ENCODE measurements around the gene CFAP74. TPM values are rescaled to one million over a fixed set of nuclear protein-coding genes. Genes with fewer than 3 reads are reported as not detected.

The CFAP74 gene
- polyA plus RNA-seq, 4 donors: 0.06 to 2.2 TPM; not detected in 2

DNA sequence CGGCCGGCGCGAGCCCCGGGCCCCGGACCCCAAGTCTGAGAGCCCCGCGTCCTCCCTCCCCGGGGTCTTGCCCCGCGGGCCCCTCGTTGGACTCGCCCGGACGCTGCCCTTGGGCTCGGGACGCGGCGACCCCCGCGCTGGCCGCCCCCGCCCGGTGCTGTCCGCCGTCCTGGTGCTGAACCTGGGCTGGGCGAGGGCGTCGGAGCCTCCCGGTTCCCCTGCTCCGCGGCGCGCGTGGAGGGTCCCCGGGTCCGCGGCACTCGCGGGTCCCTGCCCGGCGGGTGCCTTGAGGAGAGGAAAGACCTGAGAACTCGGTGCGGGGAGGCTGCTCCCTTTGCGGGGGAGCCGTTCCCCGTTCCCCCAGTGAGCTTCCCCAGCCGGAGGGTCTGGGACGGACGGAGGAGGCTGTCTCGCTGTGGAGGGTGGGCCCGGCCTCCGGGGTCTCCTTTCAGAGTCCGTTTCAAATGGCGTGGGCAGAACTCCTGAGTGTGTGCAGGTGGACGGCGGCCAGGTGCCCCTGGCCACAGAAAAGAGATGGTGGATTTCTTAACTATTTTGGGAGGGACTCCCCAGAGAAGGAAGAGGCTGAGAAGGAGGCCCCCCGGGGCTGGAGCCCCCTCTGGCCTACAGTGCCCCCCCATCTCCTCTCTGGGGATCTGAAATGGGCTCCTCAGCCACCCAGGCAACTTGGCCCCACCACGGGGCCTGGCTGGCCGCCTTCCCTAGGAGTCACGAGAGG lies 16.2 kb upstream of the CFAP74 start:
- peaks cover 0 to 3% (median 3%) of the 10 kb centered on the region in 3 donors for H3K4me1 ChIP-seq (ENCODE audit: control insufficient read depth in 3 of 3, insufficient read depth in 2 of 3, low read depth in 1 of 3, low read length in 2 of 3)
- H3K9me3 ChIP-seq (ENCODE audit: control insufficient read depth in 2 of 2, insufficient read depth in 1 of 2, low read depth in 1 of 2, low read length in 1 of 2): no peaks in the 10 kb centered on the region
- WGBS, 3 donors: 13 to 16% (median 13%) methylated on average over 40 to 61 of the region's 61 CpGs
- peak in 1 of 2 donors; percentile 53 for DNase-seq
- no peak for FAIRE-seq
- H3K27ac ChIP-seq (ENCODE audit: low read depth in 1 of 3, low read length in 2 of 3): no peak overlapping the region
- H3K36me3 ChIP-seq (ENCODE audit: control insufficient read depth in 3 of 3, insufficient read depth in 2 of 3, low read depth in 1 of 3, low read length in 3 of 3): no peaks in the 10 kb centered on the region
- H3K27me3 ChIP-seq (ENCODE audit: control insufficient read depth in 3 of 3, insufficient read depth in 3 of 3, low read length in 3 of 3): peaks cover 3 to 59% (median 30%) of the 10 kb centered on the region in 3 donors
- peak overlapping the region in 1 of 3 donors; percentile 28 for H3K4me3 ChIP-seq (ENCODE audit: low read depth in 1 of 3, low read length in 3 of 3)

DNA sequence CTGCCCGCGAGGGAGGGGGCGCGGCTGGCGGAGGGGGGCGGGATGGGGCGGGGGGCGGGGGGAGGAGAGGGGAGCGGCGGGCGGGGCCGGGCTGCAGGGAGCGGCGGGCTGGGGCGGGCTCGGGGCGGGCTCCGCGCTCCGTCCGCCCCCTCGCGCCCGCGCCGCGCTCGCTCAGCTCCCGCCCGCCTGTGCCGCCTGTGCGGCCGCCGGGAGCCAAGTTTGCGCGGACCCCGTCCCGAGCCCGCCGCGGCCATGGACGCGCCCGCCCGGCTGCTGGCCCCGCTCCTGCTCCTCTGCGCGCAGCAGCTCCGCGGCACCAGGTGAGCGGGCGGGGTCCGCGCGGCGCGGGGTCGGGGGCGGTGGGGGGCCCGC lies 15.6 kb upstream of the CFAP74 start, which contains the start of gene GABRD:
Gene GABRD (plus strand): TSS at position 174 of the 372 bp plus-strand sequence. CDS start 79 bp downstream, at position 253.
- Histone ChIP-seq H3K9me3 (ENCODE audit: control insufficient read depth in 2 of 2, insufficient read depth in 1 of 2, low read depth in 1 of 2, low read length in 1 of 2) (no peaks in the 10 kb centered on the region), H3K27me3 (ENCODE audit: control insufficient read depth in 3 of 3, insufficient read depth in 3 of 3, low read length in 3 of 3) (peaks cover 3 to 62% (median 32%) of the 10 kb centered on the region in 3 donors), H3K36me3 (ENCODE audit: control insufficient read depth in 3 of 3, insufficient read depth in 2 of 3, low read depth in 1 of 3, low read length in 3 of 3) (no peaks in the 10 kb centered on the region), H3K4me3 (ENCODE audit: low read depth in 1 of 3, low read length in 3 of 3) (peak within 1 kb of the TSS in 1 of 3 donors; percentile 28), H3K4me1 (ENCODE audit: control insufficient read depth in 3 of 3, insufficient read depth in 2 of 3, low read depth in 1 of 3, low read length in 2 of 3) (peaks cover 0 to 3% (median 3%) of the 10 kb centered on the region in 3 donors), H3K27ac (ENCODE audit: low read depth in 1 of 3, low read length in 2 of 3) (no peak within 1 kb of the TSS)
- FAIRE-seq (no peak), DNase-seq (peak in 1 of 2 donors; percentile 29)
- 0 to 4% (median 1%) methylated on average over 5 to 48 of the region's 60 CpGs for WGBS, 3 donors

- FAIRE-seq: no peak
- Histone ChIP-seq H3K27ac (ENCODE audit: low read depth in 1 of 3, low read length in 2 of 3) (no peak overlapping the region), H3K4me1 (ENCODE audit: control insufficient read depth in 3 of 3, insufficient read depth in 2 of 3, low read depth in 1 of 3, low read length in 2 of 3) (peaks cover 0 to 3% (median 3%) of the 10 kb centered on the region in 3 donors), H3K36me3 (ENCODE audit: control insufficient read depth in 3 of 3, insufficient read depth in 2 of 3, low read depth in 1 of 3, low read length in 3 of 3) (no peaks in the 10 kb centered on the region), H3K27me3 (ENCODE audit: control insufficient read depth in 3 of 3, insufficient read depth in 3 of 3, low read length in 3 of 3) (peaks cover 3 to 65% (median 33%) of the 10 kb centered on the region in 3 donors), H3K4me3 (ENCODE audit: low read depth in 1 of 3, low read length in 3 of 3) (no peak overlapping the region), H3K9me3 (ENCODE audit: control insufficient read depth in 2 of 2, insufficient read depth in 1 of 2, low read depth in 1 of 2, low read length in 1 of 2) (no peaks in the 10 kb centered on the region)
- no peak for DNase-seq
- WGBS, 3 donors: 8 to 16% (median 13%) methylated on average over 38 to 48 of the region's 48 CpGs
Measured at GRCh38 chr1:2018217-2019171, 14.9 kb upstream of the CFAP74 start.

DNA sequence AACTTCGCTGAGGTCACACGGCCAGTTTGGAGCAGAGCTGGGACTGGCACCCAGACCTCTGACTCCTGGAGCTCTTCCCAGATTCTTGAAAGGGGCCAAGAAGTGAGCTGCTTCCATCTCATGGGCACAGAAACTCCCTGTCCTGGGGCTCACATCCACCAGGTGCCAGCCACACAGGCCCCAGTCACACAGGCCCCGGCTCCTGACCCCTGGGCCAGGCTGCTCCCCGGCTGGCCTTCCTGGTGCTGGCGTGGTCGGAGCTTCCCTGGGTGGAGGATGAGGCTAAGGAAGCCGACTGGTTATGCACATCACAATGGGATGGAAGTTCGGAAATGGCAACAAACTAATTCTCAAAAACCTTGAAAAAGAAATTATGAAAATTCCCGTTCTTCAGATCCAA lies 12.5 kb upstream of the CFAP74 start:
- FAIRE-seq: no peak
- H3K9me3 ChIP-seq (ENCODE audit: control insufficient read depth in 2 of 2, insufficient read depth in 1 of 2, low read depth in 1 of 2, low read length in 1 of 2): no peaks in the 10 kb centered on the region
- peaks cover 0 to 3% (median 3%) of the 10 kb centered on the region in 3 donors for H3K4me1 ChIP-seq (ENCODE audit: control insufficient read depth in 3 of 3, insufficient read depth in 2 of 3, low read depth in 1 of 3, low read length in 2 of 3)
- no peaks in the 10 kb centered on the region for H3K36me3 ChIP-seq (ENCODE audit: control insufficient read depth in 3 of 3, insufficient read depth in 2 of 3, low read depth in 1 of 3, low read length in 3 of 3)
- no peak overlapping the region for H3K27ac ChIP-seq (ENCODE audit: low read depth in 1 of 3, low read length in 2 of 3)
- no peak for DNase-seq
- 77 to 85% (median 84%) methylated on average over 9 of the region's 9 CpGs for WGBS, 3 donors
- peaks cover 3 to 59% (median 22%) of the 10 kb centered on the region in 3 donors for H3K27me3 ChIP-seq (ENCODE audit: control insufficient read depth in 3 of 3, insufficient read depth in 3 of 3, low read length in 3 of 3)
- H3K4me3 ChIP-seq (ENCODE audit: low read depth in 1 of 3, low read length in 3 of 3): no peak overlapping the region

GRCh38 chr1:2014741-2015735 lies 11.5 kb upstream of the CFAP74 start:
- H3K9me3 ChIP-seq (ENCODE audit: control insufficient read depth in 2 of 2, insufficient read depth in 1 of 2, low read depth in 1 of 2, low read length in 1 of 2): no peaks in the 10 kb centered on the region
- peaks cover 0 to 3% (median 3%) of the 10 kb centered on the region in 3 donors for H3K4me1 ChIP-seq (ENCODE audit: control insufficient read depth in 3 of 3, insufficient read depth in 2 of 3, low read depth in 1 of 3, low read length in 2 of 3)
- no peak for FAIRE-seq
- no peak overlapping the region for H3K27ac ChIP-seq (ENCODE audit: low read depth in 1 of 3, low read length in 2 of 3)
- peaks cover 1 to 48% (median 14%) of the 10 kb centered on the region in 3 donors for H3K27me3 ChIP-seq (ENCODE audit: control insufficient read depth in 3 of 3, insufficient read depth in 3 of 3, low read length in 3 of 3)
- no peak for DNase-seq
- no peaks in the 10 kb centered on the region for H3K36me3 ChIP-seq (ENCODE audit: control insufficient read depth in 3 of 3, insufficient read depth in 2 of 3, low read depth in 1 of 3, low read length in 3 of 3)
- H3K4me3 ChIP-seq (ENCODE audit: low read depth in 1 of 3, low read length in 3 of 3): no peak overlapping the region
- whole genome bisulfite sequencing, 3 donors: 51 to 56% (median 53%) methylated on average over 34 of the region's 34 CpGs

DNA sequence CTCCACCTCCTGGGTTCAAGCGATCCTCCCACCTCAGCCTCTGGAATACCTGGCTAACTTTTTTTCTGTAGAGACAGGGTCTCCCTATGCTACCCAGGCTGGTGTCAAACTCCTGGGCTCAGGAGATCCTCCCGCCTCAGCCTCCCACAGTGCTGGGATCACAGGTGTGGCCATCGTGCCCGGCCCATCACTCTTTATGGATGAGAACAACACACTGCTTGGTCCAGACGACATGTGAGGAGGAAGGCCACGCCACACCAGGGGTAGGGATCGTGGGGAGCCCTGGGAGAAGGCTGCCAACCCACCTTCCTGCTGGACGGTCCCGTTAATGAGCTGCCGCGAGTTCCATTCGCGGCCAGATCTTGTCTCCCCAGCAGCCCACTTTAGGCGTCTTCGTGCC lies 10.6 kb upstream of the CFAP74 start:
- WGBS, 3 donors: 80 to 83% (median 83%) methylated on average over 15 of the region's 15 CpGs

DNA sequence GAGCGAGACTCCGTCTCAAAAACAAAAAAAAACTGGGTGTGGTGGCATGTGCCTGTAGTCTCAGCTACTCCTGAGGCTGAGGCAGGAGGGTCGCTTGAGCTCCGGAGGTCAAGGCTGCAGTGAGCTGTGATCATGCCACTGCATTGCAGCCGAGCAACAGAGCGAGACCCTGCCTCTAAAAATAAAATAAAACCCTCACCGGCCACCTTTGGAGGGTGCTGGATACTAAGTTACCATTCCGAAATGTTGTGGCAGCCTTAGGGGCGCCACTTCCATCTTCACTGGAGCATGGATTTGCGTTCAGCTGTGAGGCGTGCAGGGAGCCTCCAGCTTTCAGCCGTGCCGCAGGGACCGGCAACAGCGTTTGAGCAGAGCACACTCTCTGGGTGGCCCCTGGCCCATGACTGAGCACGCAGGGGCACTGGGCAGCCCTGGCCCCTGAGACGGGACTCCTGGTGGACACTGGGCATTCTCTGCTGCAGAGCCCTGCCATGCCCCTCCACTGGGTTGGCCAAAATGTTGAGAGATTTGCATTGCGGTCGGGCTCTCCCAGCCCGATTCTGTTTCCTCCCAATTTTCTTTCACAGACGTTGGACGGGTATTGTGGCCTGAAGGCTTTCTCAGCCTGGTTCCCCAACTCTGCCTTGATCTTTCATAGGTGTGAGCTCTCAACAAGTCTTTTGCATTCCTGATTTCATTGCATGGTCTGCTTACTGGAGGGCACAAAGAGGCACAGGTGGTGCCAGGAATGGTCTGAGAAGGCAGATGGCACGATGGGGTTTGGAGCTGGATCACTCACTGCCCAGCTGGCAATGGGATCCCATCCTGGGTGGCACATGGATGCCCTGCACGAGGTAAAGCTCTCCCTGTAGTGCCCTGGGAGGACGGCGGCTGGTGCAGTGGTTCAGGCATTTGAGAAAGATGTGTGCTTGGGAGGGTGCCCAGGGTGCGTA lies 5.8 kb upstream of the CFAP74 start:
- WGBS, 3 donors: 81 to 83% (median 82%) methylated on average over 27 of the region's 27 CpGs
- DNase-seq: no peak
- Histone ChIP-seq H3K9me3 (ENCODE audit: control insufficient read depth in 2 of 2, insufficient read depth in 1 of 2, low read depth in 1 of 2, low read length in 1 of 2) (no peaks in the 10 kb centered on the region), H3K27me3 (ENCODE audit: control insufficient read depth in 3 of 3, insufficient read depth in 3 of 3, low read length in 3 of 3) (peaks cover 0 to 22% (median 7%) of the 10 kb centered on the region in 3 donors), H3K4me3 (ENCODE audit: low read depth in 1 of 3, low read length in 3 of 3) (no peak overlapping the region), H3K36me3 (ENCODE audit: control insufficient read depth in 3 of 3, insufficient read depth in 2 of 3, low read depth in 1 of 3, low read length in 3 of 3) (no peaks in the 10 kb centered on the region), H3K4me1 (ENCODE audit: control insufficient read depth in 3 of 3, insufficient read depth in 2 of 3, low read depth in 1 of 3, low read length in 2 of 3) (no peaks in the 10 kb centered on the region), H3K27ac (ENCODE audit: low read depth in 1 of 3, low read length in 2 of 3) (no peak overlapping the region)
- FAIRE-seq: no peak

More for the DNA sequence above, 10.6 kb upstream of the CFAP74 start:
- Histone ChIP-seq H3K4me1 (ENCODE audit: control insufficient read depth in 3 of 3, insufficient read depth in 2 of 3, low read depth in 1 of 3, low read length in 2 of 3) (peaks cover 0 to 3% (median 3%) of the 10 kb centered on the region in 3 donors), H3K36me3 (ENCODE audit: control insufficient read depth in 3 of 3, insufficient read depth in 2 of 3, low read depth in 1 of 3, low read length in 3 of 3) (no peaks in the 10 kb centered on the region), H3K27ac (ENCODE audit: low read depth in 1 of 3, low read length in 2 of 3) (no peak overlapping the region), H3K9me3 (ENCODE audit: control insufficient read depth in 2 of 2, insufficient read depth in 1 of 2, low read depth in 1 of 2, low read length in 1 of 2) (no peaks in the 10 kb centered on the region), H3K27me3 (ENCODE audit: control insufficient read depth in 3 of 3, insufficient read depth in 3 of 3, low read length in 3 of 3) (peaks cover 0 to 45% (median 11%) of the 10 kb centered on the region in 3 donors), H3K4me3 (ENCODE audit: low read depth in 1 of 3, low read length in 3 of 3) (no peak overlapping the region)
- DNase-seq (no peak), FAIRE-seq (no peak)

Measured in small intestine (tissue), 7 donors.